ENCODE measurements around the gene ARL4C. TPM values are rescaled to one million over a fixed set of nuclear protein-coding genes. Genes with fewer than 3 reads are reported as not detected.

Gene ARL4C
- polyA plus RNA-seq, 3 donors = 3.0 to 11.6 (median 5.2) TPM

GRCh38 chr2:234483568-234484251 lies 13.2 kb downstream of the ARL4C start:
- H3K27ac ChIP-seq (ENCODE audit: low read depth, low read length) = no peak overlapping the region
- WGBS, 3 donors = 43 to 52% (median 50%) methylated on average over 9 of the region's 9 CpGs

- WGBS, 3 donors = 85 to 90% (median 86%) methylated on average over 5 of the region's 5 CpGs
- no peak overlapping the region for H3K27ac ChIP-seq (ENCODE audit: low read depth, low read length)
Observed at GRCh38 chr2:234481301-234481700, 15.6 kb downstream of the ARL4C start.

GRCh38 chr2:234480337-234480736 lies 16.5 kb downstream of the ARL4C start:
- H3K27ac ChIP-seq (ENCODE audit: low read depth, low read length) = no peak overlapping the region

GRCh38 chr2:234479465-234479864 lies 17.4 kb downstream of the ARL4C start:
- H3K27ac ChIP-seq (ENCODE audit: low read depth, low read length) = no peak overlapping the region
- 87 to 90% (median 88%) methylated on average over 9 of the region's 9 CpGs for WGBS, 3 donors

More at GRCh38 chr2:234480337-234480736, 16.5 kb downstream of the ARL4C start:
- 62 to 89% (median 84%) methylated on average over 3 of the region's 3 CpGs for WGBS, 3 donors

- 64 to 84% (median 77%) methylated on average over 4 of the region's 4 CpGs for WGBS, 3 donors
- H3K27ac ChIP-seq (ENCODE audit: low read depth, low read length) = no peak overlapping the region
Observed at GRCh38 chr2:234478121-234478858, 18.6 kb downstream of the ARL4C start.

GRCh38 chr2:234476766-234477165 lies 20.1 kb downstream of the ARL4C start:
- WGBS, 3 donors = 84 to 92% (median 85%) methylated on average over 7 of the region's 7 CpGs
- no peak overlapping the region for H3K27ac ChIP-seq (ENCODE audit: low read depth, low read length)

- 89 to 96% (median 94%) methylated on average over 3 of the region's 3 CpGs for WGBS, 3 donors
- no peak overlapping the region for H3K27ac ChIP-seq (ENCODE audit: low read depth, low read length)
Observed at GRCh38 chr2:234474654-234475053, 22.2 kb downstream of the ARL4C start.

GRCh38 chr2:234472155-234472554 lies 24.7 kb downstream of the ARL4C start:
- no peak overlapping the region for H3K27ac ChIP-seq (ENCODE audit: low read depth, low read length)

- no peak overlapping the region for H3K27ac ChIP-seq (ENCODE audit: low read depth, low read length)
- WGBS, 3 donors = 65 to 94% (median 87%) methylated on average over 4 of the region's 4 CpGs
Observed at GRCh38 chr2:234469972-234470371, 26.9 kb downstream of the ARL4C start.

- no peak overlapping the region for H3K27ac ChIP-seq (ENCODE audit: low read depth, low read length)
- WGBS, 3 donors = 58 to 95% (median 92%) methylated on average over 7 of the region's 7 CpGs
Observed at GRCh38 chr2:234469251-234469845, 27.5 kb downstream of the ARL4C start.

GRCh38 chr2:234468503-234468902 lies 28.4 kb downstream of the ARL4C start:
- 45 to 76% (median 73%) methylated on average over 5 of the region's 5 CpGs for WGBS, 3 donors
- H3K27ac ChIP-seq (ENCODE audit: low read depth, low read length) = no peak overlapping the region

- 83 to 98% (median 85%) methylated on average over 4 of the region's 4 CpGs for WGBS, 3 donors
- no peak overlapping the region for H3K27ac ChIP-seq (ENCODE audit: low read depth, low read length)
Observed at GRCh38 chr2:234467289-234467688, 29.6 kb downstream of the ARL4C start.

GRCh38 chr2:234464291-234464645 lies 32.6 kb downstream of the ARL4C start:
- 86 to 88% (median 88%) methylated on average over 9 of the region's 9 CpGs for WGBS, 3 donors
- no peak overlapping the region for H3K27ac ChIP-seq (ENCODE audit: low read depth, low read length)

GRCh38 chr2:234463626-234464290 lies 33.1 kb downstream of the ARL4C start:
- WGBS, 3 donors = 51 to 78% (median 75%) methylated on average over 17 of the region's 17 CpGs
- H3K27ac ChIP-seq (ENCODE audit: low read depth, low read length) = no peak overlapping the region

- no peak overlapping the region for H3K27ac ChIP-seq (ENCODE audit: low read depth, low read length)
- 84 to 90% (median 87%) methylated on average over 10 of the region's 10 CpGs for WGBS, 3 donors
Observed at GRCh38 chr2:234462218-234462992, 34.5 kb downstream of the ARL4C start.

- H3K27ac ChIP-seq (ENCODE audit: low read depth, low read length) = no peak overlapping the region
- WGBS, 3 donors = 69 to 79% (median 75%) methylated on average over 6 of the region's 6 CpGs
Observed at GRCh38 chr2:234459401-234460009, 37.4 kb downstream of the ARL4C start.

- H3K27ac ChIP-seq (ENCODE audit: low read depth, low read length) = no peak overlapping the region
- 81 to 90% (median 83%) methylated on average over 3 to 4 of the region's 4 CpGs for WGBS, 3 donors
Observed at GRCh38 chr2:234458466-234458865, 38.4 kb downstream of the ARL4C start.

- WGBS, 3 donors = 73 to 82% (median 81%) methylated on average over 2 of the region's 2 CpGs
- no peak overlapping the region for H3K27ac ChIP-seq (ENCODE audit: low read depth, low read length)
Observed at GRCh38 chr2:234457421-234457820, 39.5 kb downstream of the ARL4C start.

Data from adipose tissue (tissue), 3 donors.